NT2/D1 (cell line): ENCODE results near the gene IGF2BP2.

Source experiments
- DNase-seq: peaks from one replicate; pipeline ENCODE4 v3.0.0-alpha.2; 2011; ENCODE audit warnings: low read depth, low spot score
- H3K27me3 ChIP-seq: 2 replicates; pipeline ENCODE4 v1.6.0; 2011; ENCODE audit warnings: mild to moderate bottlenecking; ENCODE audit not compliant: insufficient read length, insufficient read depth
- H3K36me3 ChIP-seq: 2 replicates; pipeline ENCODE4 v1.6.1; 2011; ENCODE audit warnings: mild to moderate bottlenecking, low read length, mixed read lengths; ENCODE audit not compliant: insufficient read depth, insufficient read length
- H3K4me1 ChIP-seq: 2 replicates; pipeline ENCODE4 v1.5.1; 2011; ENCODE audit not compliant: insufficient read depth, insufficient read length
- H3K4me3 ChIP-seq: 2 replicates; pipeline ENCODE4 v1.5.1; 2011; ENCODE audit warnings: low read depth; ENCODE audit not compliant: insufficient read length
- H3K9ac ChIP-seq: 2 replicates; pipeline ENCODE4 v1.6.0; 2011; ENCODE audit warnings: low read depth; ENCODE audit not compliant: insufficient read length
- H3K9me3 ChIP-seq: 2 replicates; pipeline ENCODE4 v1.5.1; 2011; ENCODE audit warnings: mild to moderate bottlenecking, low read length; ENCODE audit not compliant: insufficient read depth
- SUZ12 ChIP-seq: IDR thresholded peaks from 2 replicates; pipeline ENCODE4 v1.6.1; 2011; ENCODE audit not compliant: insufficient read length, insufficient read depth; ENCODE audit errors: extremely low read depth
- YY1 ChIP-seq: IDR thresholded peaks from 2 replicates; pipeline ENCODE4 v1.6.1; 2011; ENCODE audit not compliant: insufficient read length, insufficient read depth
- ZNF274 ChIP-seq: IDR thresholded peaks from 2 replicates; pipeline ENCODE4 v1.6.1; 2011; ENCODE audit warnings: mild to moderate bottlenecking, low read depth, low read length

IGF2BP2 gene

DNA sequence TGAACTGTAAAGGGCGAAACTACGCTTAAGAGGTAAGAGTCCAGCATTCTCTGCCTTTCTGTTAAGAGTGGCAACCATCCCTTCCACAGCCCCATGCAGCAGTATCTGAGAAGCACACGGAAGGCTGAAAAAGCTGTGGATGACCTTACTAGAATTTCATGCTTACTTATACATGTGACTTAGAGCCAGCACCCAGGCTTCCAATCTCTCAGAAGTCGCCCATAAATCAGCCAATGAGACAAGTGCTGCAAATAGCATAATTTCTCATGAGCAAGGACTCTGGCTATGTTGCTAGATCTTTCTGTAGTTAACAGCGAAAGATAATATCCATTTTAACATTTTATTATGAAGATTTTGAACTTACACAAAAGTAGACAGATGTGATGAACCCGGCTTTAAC, 65.3 kb downstream of the IGF2BP2 start:
- no peak for TF ChIP-seq SUZ12
- no peak for TF ChIP-seq YY1
- no peak for TF ChIP-seq ZNF274
- no peak overlapping the region for H3K9ac ChIP-seq
- peaks cover 11% of the 10 kb centered on the region for H3K4me1 ChIP-seq
- H3K9me3 ChIP-seq = peaks cover 35% of the 10 kb centered on the region
- no peak for DNase-seq
- no peaks in the 10 kb centered on the region for H3K27me3 ChIP-seq
- no peak overlapping the region for H3K4me3 ChIP-seq
- peaks cover 28% of the 10 kb centered on the region for H3K36me3 ChIP-seq

GRCh38 chr3:185758912-185759311, 65.9 kb downstream of the IGF2BP2 start:
- Histone ChIP-seq H3K9ac (no peak overlapping the region), H3K4me1 (peaks cover 14% of the 10 kb centered on the region), H3K4me3 (no peak overlapping the region), H3K9me3 (peaks cover 35% of the 10 kb centered on the region), H3K36me3 (peaks cover 28% of the 10 kb centered on the region), H3K27me3 (no peaks in the 10 kb centered on the region)
- TF ChIP-seq ZNF274 = no peak
- no peak for TF ChIP-seq YY1
- no peak for TF ChIP-seq SUZ12
- no peak for DNase-seq

GRCh38 chr3:185757176-185757575, 67.7 kb downstream of the IGF2BP2 start:
- H3K36me3 ChIP-seq = peaks cover 42% of the 10 kb centered on the region
- peaks cover 14% of the 10 kb centered on the region for H3K4me1 ChIP-seq

DNA sequence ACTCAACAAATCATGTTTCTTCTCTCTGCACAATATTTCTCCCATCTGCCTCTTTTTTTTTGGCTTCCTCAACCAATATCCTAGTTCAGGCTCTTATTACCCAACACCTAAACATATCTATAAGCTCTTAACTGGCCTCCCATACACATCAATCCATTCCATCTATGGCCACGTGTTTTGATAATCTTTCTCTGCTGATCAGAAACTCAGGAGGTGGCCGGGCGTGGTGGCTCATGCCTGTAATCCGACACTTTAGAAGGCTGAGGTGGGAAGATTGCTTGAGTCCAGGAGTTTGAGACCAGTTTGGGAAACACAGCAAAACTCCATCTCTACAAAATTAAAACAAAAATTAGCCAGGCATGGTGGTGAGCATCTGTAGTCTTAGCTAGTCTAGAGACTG, 68.4 kb downstream of the IGF2BP2 start:
- H3K36me3 ChIP-seq = peaks cover 42% of the 10 kb centered on the region
- H3K27me3 ChIP-seq = no peaks in the 10 kb centered on the region
- peaks cover 12% of the 10 kb centered on the region for H3K4me1 ChIP-seq
- H3K9ac ChIP-seq = no peak overlapping the region
- DNase-seq = no peak
- peaks cover 35% of the 10 kb centered on the region for H3K9me3 ChIP-seq
- TF ChIP-seq ZNF274 (no peak), YY1 (no peak), SUZ12 (no peak)
- H3K4me3 ChIP-seq = no peak overlapping the region

More at GRCh38 chr3:185757176-185757575, 67.7 kb downstream of the IGF2BP2 start:
- TF ChIP-seq ZNF274 (no peak), SUZ12 (no peak), YY1 (no peak)
- H3K4me3 ChIP-seq = no peak overlapping the region
- H3K9ac ChIP-seq = no peak overlapping the region
- peaks cover 35% of the 10 kb centered on the region for H3K9me3 ChIP-seq
- DNase-seq = no peak
- no peaks in the 10 kb centered on the region for H3K27me3 ChIP-seq

GRCh38 chr3:185754920-185755319, 69.9 kb downstream of the IGF2BP2 start:
- H3K36me3 ChIP-seq = peaks cover 40% of the 10 kb centered on the region
- H3K9me3 ChIP-seq = peaks cover 35% of the 10 kb centered on the region
- H3K27me3 ChIP-seq = no peaks in the 10 kb centered on the region
- TF ChIP-seq SUZ12 (no peak), YY1 (no peak), ZNF274 (no peak)
- H3K4me1 ChIP-seq = peaks cover 18% of the 10 kb centered on the region
- H3K9ac ChIP-seq = no peak overlapping the region
- DNase-seq = peak; percentile 90
- no peak overlapping the region for H3K4me3 ChIP-seq

GRCh38 chr3:185753354-185753753, 71.5 kb downstream of the IGF2BP2 start:
- H3K9ac ChIP-seq = no peak overlapping the region
- TF ChIP-seq SUZ12 (no peak), ZNF274 (no peak), YY1 (no peak)
- peaks cover 18% of the 10 kb centered on the region for H3K4me1 ChIP-seq
- H3K36me3 ChIP-seq = peaks cover 42% of the 10 kb centered on the region
- no peak overlapping the region for H3K4me3 ChIP-seq
- H3K27me3 ChIP-seq = no peaks in the 10 kb centered on the region
- H3K9me3 ChIP-seq = peaks cover 34% of the 10 kb centered on the region
- no peak for DNase-seq

DNA sequence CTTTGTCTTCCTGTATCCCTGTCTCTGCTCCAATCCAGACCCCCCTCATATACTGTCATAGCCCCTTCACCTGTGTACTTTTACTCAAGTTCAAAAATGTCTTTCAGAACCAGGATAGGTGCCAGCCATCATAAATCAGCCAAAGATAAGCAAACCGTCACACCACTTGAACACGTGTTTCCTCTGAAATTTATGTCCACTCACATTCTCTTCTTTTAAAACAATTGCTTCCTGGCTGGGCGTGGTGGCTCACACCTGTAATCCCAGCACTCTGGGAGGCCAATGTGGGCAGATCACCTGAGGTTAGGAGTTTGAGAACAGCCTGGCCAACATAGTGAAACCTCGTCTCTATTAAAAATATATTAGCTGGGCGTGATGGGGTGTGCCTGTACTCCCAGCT, 74.1 kb downstream of the IGF2BP2 start:
- peaks cover 24% of the 10 kb centered on the region for H3K36me3 ChIP-seq
- TF ChIP-seq ZNF274 (no peak), SUZ12 (no peak), YY1 (no peak)

DNA sequence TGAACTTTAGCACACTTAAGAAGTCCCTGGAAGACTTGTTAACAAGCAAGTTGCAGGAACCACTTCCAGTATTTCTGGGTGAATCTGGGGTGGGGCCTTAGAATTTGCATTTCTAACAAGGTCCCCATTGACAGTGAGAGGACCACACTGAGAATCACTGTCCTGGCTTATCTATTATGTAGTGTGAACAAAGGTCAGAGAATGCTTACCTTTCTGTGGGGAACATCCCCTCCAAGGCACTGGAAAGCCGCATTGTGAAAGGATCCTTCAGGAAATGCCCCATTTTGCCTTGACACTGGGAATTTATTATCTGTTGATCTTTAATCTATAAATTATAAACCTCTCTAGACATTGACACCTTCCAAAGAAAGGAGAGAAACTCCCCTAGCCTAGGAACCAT, 74.8 kb downstream of the IGF2BP2 start:
- no peak overlapping the region for H3K4me3 ChIP-seq
- no peaks in the 10 kb centered on the region for H3K27me3 ChIP-seq
- H3K36me3 ChIP-seq = peaks cover 17% of the 10 kb centered on the region
- peaks cover 12% of the 10 kb centered on the region for H3K4me1 ChIP-seq
- TF ChIP-seq ZNF274 = no peak
- no peak for TF ChIP-seq YY1
- no peak for TF ChIP-seq SUZ12
- no peak overlapping the region for H3K9ac ChIP-seq
- H3K9me3 ChIP-seq = peaks cover 1% of the 10 kb centered on the region; the same call in 1 of the 2 replicates
- no peak for DNase-seq

More for the DNA sequence above, 74.1 kb downstream of the IGF2BP2 start:
- no peak overlapping the region for H3K9ac ChIP-seq
- no peak for DNase-seq
- H3K27me3 ChIP-seq = no peaks in the 10 kb centered on the region
- peaks cover 8% of the 10 kb centered on the region for H3K9me3 ChIP-seq
- no peak overlapping the region for H3K4me3 ChIP-seq
- peaks cover 15% of the 10 kb centered on the region for H3K4me1 ChIP-seq
